ENCODE data around the gene ZNF230.
A peak's percentile ranks its signal among the peaks of the same experiment; 100 is the strongest.

The ZNF230 gene

GRCh38 chr19:44002566-44003460, at the start of gene ZNF230:
Gene ZNF230 (plus strand): TSS chr19:44002957. CDS start chr19:44007079, 4,122 bp downstream.
- H3K27ac ChIP-seq (ENCODE audit: low read length) = no peak within 1 kb of the TSS
- no peaks in the 10 kb centered on the region for H3K9me2 ChIP-seq (replicated peaks; ENCODE audit: insufficient read depth, low read length)
- H3K4me2 ChIP-seq (ENCODE audit: low read depth, low read length) = peak within 1 kb of the TSS; percentile 80
- H2AFZ ChIP-seq (ENCODE audit: low read length) = peak within 1 kb of the TSS; percentile 89
- no peak for TF ChIP-seq EZH2 (optimal IDR thresholded peaks at IDR 0.05; ENCODE audit: low read depth, low read length)
- TF ChIP-seq, protein P1, sequence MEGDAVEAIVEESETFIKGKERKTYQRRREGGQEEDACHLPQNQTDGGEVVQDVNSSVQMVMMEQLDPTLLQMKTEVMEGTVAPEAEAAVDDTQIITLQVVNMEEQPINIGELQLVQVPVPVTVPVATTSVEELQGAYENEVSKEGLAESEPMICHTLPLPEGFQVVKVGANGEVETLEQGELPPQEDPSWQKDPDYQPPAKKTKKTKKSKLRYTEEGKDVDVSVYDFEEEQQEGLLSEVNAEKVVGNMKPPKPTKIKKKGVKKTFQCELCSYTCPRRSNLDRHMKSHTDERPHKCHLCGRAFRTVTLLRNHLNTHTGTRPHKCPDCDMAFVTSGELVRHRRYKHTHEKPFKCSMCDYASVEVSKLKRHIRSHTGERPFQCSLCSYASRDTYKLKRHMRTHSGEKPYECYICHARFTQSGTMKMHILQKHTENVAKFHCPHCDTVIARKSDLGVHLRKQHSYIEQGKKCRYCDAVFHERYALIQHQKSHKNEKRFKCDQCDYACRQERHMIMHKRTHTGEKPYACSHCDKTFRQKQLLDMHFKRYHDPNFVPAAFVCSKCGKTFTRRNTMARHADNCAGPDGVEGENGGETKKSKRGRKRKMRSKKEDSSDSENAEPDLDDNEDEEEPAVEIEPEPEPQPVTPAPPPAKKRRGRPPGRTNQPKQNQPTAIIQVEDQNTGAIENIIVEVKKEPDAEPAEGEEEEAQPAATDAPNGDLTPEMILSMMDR (IDR thresholded peaks at IDR 0.05; ENCODE audit: low read length) = no peak
- no peak for TF ChIP-seq EZH2phosphoT487 (IDR thresholded peaks at IDR 0.05; ENCODE audit: low read length)
- no peaks in the 10 kb centered on the region for H3K27me3 ChIP-seq (replicated peaks; ENCODE audit: insufficient read depth, low read length)
- peak within 1 kb of the TSS; percentile 25; the same call in 1 of the 2 replicates for H3K9ac ChIP-seq (ENCODE audit: low read length)
- H4K20me1 ChIP-seq (ENCODE audit: insufficient read depth, low read length) = no peaks in the 10 kb centered on the region
- no peaks in the 10 kb centered on the region for H3K79me2 ChIP-seq (ENCODE audit: low read length)
- peaks cover 4% of the 10 kb centered on the region; the same call in 1 of the 2 replicates for H3K4me1 ChIP-seq (ENCODE audit: low read length)
- H3F3A ChIP-seq (ENCODE audit: insufficient read depth, low read length) = no peaks in the 10 kb centered on the region
- no peaks in the 10 kb centered on the region for H3K36me3 ChIP-seq (replicated peaks; ENCODE audit: insufficient read depth, low read length)
- peak; percentile 94 for DNase-seq
- peak within 1 kb of the TSS; percentile 84 for H3K4me3 ChIP-seq (ENCODE audit: low read length)
- no peaks in the 10 kb centered on the region for H3K9me3 ChIP-seq (replicated peaks; ENCODE audit: insufficient read depth, low read length)

DNA sequence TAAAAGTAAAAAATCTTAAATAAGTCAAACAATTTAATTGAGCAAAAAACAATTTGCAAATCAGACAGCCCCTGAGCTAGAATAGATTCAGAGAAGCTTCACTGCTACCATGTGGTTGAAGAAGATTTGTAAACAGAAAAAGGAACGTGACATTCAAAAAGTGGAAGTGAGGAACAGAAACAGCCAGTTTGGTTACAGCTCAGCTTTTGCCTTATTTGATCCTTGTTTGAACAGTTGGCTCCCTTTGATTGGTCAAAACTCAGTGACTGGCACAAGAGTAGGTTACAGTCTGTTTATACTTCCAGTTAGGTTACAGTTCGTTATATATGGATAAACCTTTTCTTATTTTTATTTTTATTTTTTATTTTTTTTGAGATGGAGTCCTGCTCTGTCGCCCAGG, 45.9 kb upstream of the ZNF230 start:
- H3K4me2 ChIP-seq (ENCODE audit: low read depth, low read length) = no peak overlapping the region
- no peak overlapping the region for H2AFZ ChIP-seq (ENCODE audit: low read length)
- no peaks in the 10 kb centered on the region for H3K4me1 ChIP-seq (ENCODE audit: low read length)
- no peaks in the 10 kb centered on the region for H3K27me3 ChIP-seq (replicated peaks; ENCODE audit: insufficient read depth, low read length)
- H3K9me2 ChIP-seq (replicated peaks; ENCODE audit: insufficient read depth, low read length) = no peaks in the 10 kb centered on the region
- H3K79me2 ChIP-seq (ENCODE audit: low read length) = no peaks in the 10 kb centered on the region
- DNase-seq = no peak
- no peak overlapping the region for H3K9ac ChIP-seq (ENCODE audit: low read length)
- TF ChIP-seq, protein P1 (IDR thresholded peaks at IDR 0.05; ENCODE audit: low read length) = no peak
- TF ChIP-seq EZH2 (optimal IDR thresholded peaks at IDR 0.05; ENCODE audit: low read depth, low read length) (no peak), EZH2phosphoT487 (IDR thresholded peaks at IDR 0.05; ENCODE audit: low read length) (no peak)
- no peaks in the 10 kb centered on the region for H3F3A ChIP-seq (ENCODE audit: insufficient read depth, low read length)
- no peaks in the 10 kb centered on the region for H4K20me1 ChIP-seq (ENCODE audit: insufficient read depth, low read length)
- no peak overlapping the region for H3K4me3 ChIP-seq (ENCODE audit: low read length)
- H3K27ac ChIP-seq (ENCODE audit: low read length) = no peak overlapping the region
- H3K36me3 ChIP-seq (replicated peaks; ENCODE audit: insufficient read depth, low read length) = no peaks in the 10 kb centered on the region
- no peaks in the 10 kb centered on the region for H3K9me3 ChIP-seq (replicated peaks; ENCODE audit: insufficient read depth, low read length)

DNA sequence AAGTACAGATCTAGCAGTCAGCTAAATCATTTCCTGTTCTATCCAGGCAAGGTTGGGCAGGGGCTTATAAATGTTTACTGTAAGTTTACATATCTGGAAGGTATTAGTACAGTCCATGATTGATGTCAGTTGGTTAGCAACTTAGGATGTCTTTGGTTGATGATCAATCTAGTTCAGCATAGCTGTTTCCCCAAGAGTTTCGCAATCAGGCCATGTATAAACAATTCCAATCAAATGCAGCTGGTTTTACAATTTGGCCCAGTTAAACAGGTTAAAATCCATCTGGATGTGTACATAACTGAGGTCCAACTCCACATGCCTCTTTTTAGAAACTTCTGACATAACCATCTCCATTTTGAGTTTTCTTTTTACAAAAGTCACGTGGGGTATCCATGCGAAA, 44.9 kb upstream of the ZNF230 start:
- H3K27ac ChIP-seq (ENCODE audit: low read length) = no peak overlapping the region
- H3K79me2 ChIP-seq (ENCODE audit: low read length) = no peaks in the 10 kb centered on the region
- no peak overlapping the region for H3K4me3 ChIP-seq (ENCODE audit: low read length)
- TF ChIP-seq EZH2 (optimal IDR thresholded peaks at IDR 0.05; ENCODE audit: low read depth, low read length) (no peak), EZH2phosphoT487 (IDR thresholded peaks at IDR 0.05; ENCODE audit: low read length) (no peak)
- TF ChIP-seq, protein P1 (IDR thresholded peaks at IDR 0.05; ENCODE audit: low read length) = no peak
- H3K9me3 ChIP-seq (replicated peaks; ENCODE audit: insufficient read depth, low read length) = no peaks in the 10 kb centered on the region
- H3F3A ChIP-seq (ENCODE audit: insufficient read depth, low read length) = no peaks in the 10 kb centered on the region
- H3K4me2 ChIP-seq (ENCODE audit: low read depth, low read length) = no peak overlapping the region
- no peaks in the 10 kb centered on the region for H3K36me3 ChIP-seq (replicated peaks; ENCODE audit: insufficient read depth, low read length)
- no peaks in the 10 kb centered on the region for H3K4me1 ChIP-seq (ENCODE audit: low read length)
- DNase-seq = no peak
- no peak overlapping the region for H3K9ac ChIP-seq (ENCODE audit: low read length)
- H3K27me3 ChIP-seq (replicated peaks; ENCODE audit: insufficient read depth, low read length) = no peaks in the 10 kb centered on the region
- H4K20me1 ChIP-seq (ENCODE audit: insufficient read depth, low read length) = no peaks in the 10 kb centered on the region
- no peak overlapping the region for H2AFZ ChIP-seq (ENCODE audit: low read length)
- H3K9me2 ChIP-seq (replicated peaks; ENCODE audit: insufficient read depth, low read length) = no peaks in the 10 kb centered on the region
